Measurements from ENCODE around the gene TNFRSF4. TPM values are rescaled to one million over a fixed set of nuclear protein-coding genes. Genes with fewer than 3 reads are reported as not detected.

The TNFRSF4 gene
- 0.65 TPM in 1 of 2 replicates, not detected in the other for total RNA-seq (ENCODE audit: low replicate concordance)

GRCh38 chr1:1213345-1214265 is at the start of gene TNFRSF4:
Gene TNFRSF4 (minus strand): TSS chr1:1214153. CDS start chr1:1214127, 26 bp downstream.
- TF ChIP-seq CTCF (IDR thresholded peaks at IDR 0.05; ENCODE audit: insufficient read depth, low read length), result no peak

GRCh38 chr1:1262758-1263157 is 48.8 kb upstream of the TNFRSF4 start:
- no peak for TF ChIP-seq CTCF (IDR thresholded peaks at IDR 0.05; ENCODE audit: insufficient read depth, low read length)
- DNase-seq (ENCODE audit: low read depth), result no peak
- H3K4me3 ChIP-seq (ENCODE audit: low read depth, low read length), result no peak overlapping the region

More at GRCh38 chr1:1213345-1214265, at the start of gene TNFRSF4:
- H3K4me3 ChIP-seq (ENCODE audit: low read depth, low read length), result no peak within 1 kb of the TSS
- no peak for DNase-seq (ENCODE audit: low read depth)

- no peak overlapping the region for H3K4me3 ChIP-seq (ENCODE audit: low read depth, low read length)
- TF ChIP-seq CTCF (IDR thresholded peaks at IDR 0.05; ENCODE audit: insufficient read depth, low read length), result no peak
- DNase-seq (ENCODE audit: low read depth), result no peak
Observed at GRCh38 chr1:1262071-1262470, 48.1 kb upstream of the TNFRSF4 start.

GRCh38 chr1:1260843-1261560 is 47.0 kb upstream of the TNFRSF4 start:
- no peak for DNase-seq (ENCODE audit: low read depth)
- no peak for TF ChIP-seq CTCF (IDR thresholded peaks at IDR 0.05; ENCODE audit: insufficient read depth, low read length)
- no peak overlapping the region for H3K4me3 ChIP-seq (ENCODE audit: low read depth, low read length)

- TF ChIP-seq CTCF (IDR thresholded peaks at IDR 0.05; ENCODE audit: insufficient read depth, low read length), result no peak
- H3K4me3 ChIP-seq (ENCODE audit: low read depth, low read length), result no peak overlapping the region
Observed at GRCh38 chr1:1259951-1260600, 46.1 kb upstream of the TNFRSF4 start.

GRCh38 chr1:1259540-1259939 is 45.6 kb upstream of the TNFRSF4 start:
- TF ChIP-seq CTCF (IDR thresholded peaks at IDR 0.05; ENCODE audit: insufficient read depth, low read length), result no peak
- H3K4me3 ChIP-seq (ENCODE audit: low read depth, low read length), result no peak overlapping the region
- no peak for DNase-seq (ENCODE audit: low read depth)

More at GRCh38 chr1:1259951-1260600, 46.1 kb upstream of the TNFRSF4 start:
- no peak for DNase-seq (ENCODE audit: low read depth)
